HG02623 (cell line): Measurements from ENCODE around the gene GINS3.
"Not testable (repeated sequence)": the region's sequence is repeated elsewhere in the genome, so short reads cannot be mapped to it uniquely, and the experiment has no call there.

Source experiments
- ATAC-seq: cut with Tn5 transposase; IDR thresholded peaks from one replicate; pipeline ENCODE4 v1.9.1; 2021; ENCODE audit warnings: moderate library complexity; ENCODE audit not compliant: unreplicated experiment

Gene GINS3

DNA sequence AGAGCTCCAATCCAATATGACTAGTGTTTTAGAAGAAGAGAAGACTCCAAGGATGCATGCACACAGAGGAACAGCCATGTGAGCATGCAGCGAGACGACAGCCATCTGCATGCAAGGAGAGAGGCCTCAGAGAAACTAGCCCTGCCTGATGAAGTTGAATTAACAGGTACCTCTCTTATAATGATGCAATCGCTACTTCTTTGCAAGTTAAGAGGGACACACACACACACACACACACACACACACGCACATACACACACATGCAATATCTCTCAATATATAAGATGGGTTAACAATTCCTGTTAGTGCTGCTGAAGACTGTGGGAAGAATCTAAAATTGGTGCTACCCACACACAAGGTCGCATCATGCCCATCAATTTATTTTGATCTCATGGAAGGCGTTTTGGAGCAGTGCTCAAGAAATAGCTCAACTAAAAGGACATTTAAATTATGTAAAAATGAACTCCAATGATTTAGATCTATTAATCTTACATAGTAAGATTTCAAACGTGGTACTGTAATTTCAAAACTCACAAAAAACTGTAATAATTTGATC, 7.0 kb upstream of the GINS3 start:
- ATAC-seq, result no peak

DNA sequence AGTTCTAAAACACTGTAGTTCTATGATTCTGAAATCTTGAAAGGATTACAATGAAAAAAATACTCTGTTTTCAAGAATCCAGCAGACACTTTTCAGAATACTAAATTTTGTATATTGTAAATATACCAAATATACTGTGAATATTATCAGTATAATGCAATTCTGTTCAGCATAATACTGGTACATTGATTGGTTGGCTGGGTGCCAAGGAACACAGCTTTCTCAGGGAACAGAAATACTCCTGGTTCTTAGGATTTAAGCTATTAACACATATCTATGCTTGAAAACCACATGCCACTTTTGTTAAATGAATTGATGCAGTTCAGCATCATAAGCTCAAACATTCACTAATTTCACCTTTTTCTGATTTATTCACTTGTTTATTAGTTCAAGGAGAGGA, 2.5 kb upstream of the GINS3 start:
- ATAC-seq, result no peak

DNA sequence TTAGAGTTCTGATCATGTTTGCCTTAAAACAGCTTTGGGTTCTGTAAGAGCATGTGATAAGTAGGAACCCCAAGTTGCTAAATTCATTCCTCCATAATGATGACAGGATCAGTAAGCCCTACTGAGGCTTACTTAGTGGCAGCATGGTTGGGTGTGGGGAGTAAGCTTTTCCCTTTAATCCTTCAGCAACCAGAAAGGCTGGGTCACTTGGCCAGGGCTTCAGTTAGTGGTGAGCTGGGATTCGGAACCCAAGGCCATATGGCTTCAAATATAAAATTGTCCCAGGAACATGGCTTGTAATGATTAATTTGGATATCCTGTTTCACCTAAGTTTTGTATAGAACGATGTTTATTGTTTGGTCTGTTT, 850 bp downstream of the GINS3 start:
- no peak for ATAC-seq

DNA sequence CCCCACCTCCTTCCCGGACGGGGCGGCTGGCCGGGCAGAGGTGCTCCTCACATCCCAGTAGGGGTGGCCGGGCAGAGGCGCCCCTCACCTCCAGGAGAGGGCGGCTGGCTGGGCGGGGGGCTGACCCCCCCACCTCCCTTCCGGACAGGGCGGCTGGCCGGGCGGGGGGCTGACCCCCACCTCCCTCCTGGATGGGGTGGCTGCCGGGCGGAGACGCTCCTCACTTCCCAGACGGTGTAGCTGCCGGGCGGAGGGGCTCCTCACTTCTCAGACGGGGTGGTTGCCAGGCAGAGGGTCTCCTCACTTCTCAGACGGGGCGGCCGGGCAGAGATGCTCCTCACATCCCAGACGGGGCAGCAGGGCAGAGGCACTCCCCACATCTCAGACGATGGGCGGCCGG, 4.6 kb downstream of the GINS3 start:
- not testable (repeated sequence) for ATAC-seq

DNA sequence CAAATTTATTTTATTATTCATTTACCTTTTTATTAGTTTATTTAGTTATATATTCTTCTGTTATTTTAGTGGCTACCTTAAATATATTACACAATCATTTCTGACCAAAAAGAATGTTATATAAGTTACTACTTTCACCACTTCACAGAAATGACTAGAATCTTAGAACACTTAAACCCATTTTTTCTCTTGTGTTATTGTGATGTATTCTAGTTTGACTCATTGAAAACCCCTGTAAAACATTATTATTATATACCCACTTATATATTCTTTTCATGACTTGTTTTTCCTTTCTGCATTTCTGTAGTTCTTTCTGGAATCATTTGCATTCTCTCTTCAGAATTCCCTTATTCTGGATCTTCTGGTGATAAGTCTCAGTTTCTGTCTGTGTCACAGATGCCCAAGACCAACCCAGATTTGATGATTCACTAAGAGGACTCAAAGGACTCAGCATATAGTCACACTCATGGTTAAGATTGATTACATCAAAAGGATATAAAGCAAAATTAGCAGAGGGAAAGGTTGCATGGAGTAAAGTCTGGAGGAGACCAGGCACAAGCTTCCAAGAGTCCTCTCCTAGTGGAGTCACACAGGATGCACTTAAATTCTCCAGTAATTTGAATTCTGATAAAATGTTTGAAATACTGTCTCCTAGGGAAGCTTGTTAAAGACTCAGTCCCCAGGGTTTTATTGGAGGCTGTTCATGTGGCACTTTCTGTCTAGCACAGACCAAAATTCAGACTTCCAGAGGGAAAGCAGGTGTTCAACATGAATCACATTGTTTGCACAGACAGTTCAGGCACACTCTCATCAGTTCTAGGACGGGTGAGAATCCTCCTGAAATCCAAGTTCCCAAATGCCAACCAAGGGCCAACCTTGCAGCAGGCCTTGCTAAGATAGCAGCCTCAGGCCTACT, 7.7 kb downstream of the GINS3 start:
- no peak for ATAC-seq

DNA sequence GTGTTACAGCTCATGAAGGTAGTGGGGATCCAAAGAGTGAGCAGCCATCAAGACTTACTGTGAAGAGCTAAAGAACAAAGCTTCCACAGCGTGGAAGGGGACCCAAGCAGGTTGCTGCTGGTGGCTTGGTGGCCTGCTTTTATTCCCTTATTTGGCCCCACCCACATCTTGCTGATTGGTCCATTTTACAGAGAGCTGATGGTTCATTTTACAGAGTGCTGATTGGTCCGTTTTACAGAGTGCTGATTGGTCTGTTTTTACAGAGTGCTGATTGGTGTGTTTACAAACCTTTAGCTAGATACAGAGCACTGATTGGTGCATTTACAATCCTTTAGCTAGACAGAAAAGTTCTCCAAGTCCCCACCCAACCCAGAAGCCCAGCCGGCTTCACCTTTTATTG, 9.0 kb downstream of the GINS3 start:
- ATAC-seq, result not testable (repeated sequence)

DNA sequence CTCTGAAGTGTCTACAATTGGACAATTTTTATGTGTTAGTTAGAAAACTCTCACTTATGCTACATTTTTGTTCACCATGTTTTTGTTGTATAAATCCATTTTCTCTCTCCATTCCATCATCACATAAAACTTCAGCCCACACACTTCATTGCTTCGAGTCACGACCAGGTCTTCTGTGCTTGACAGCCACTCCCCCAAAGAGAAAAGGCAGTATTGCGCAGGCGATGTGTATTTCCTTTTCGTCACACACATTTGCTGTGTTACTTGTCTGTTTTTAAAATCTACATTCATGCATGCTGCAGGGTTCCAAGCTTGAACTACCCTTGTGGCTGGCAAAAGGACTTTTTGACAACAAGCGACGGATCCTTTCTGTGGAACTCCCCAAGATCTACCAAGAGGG, 10.5 kb downstream of the GINS3 start:
- ATAC-seq, result no peak

DNA sequence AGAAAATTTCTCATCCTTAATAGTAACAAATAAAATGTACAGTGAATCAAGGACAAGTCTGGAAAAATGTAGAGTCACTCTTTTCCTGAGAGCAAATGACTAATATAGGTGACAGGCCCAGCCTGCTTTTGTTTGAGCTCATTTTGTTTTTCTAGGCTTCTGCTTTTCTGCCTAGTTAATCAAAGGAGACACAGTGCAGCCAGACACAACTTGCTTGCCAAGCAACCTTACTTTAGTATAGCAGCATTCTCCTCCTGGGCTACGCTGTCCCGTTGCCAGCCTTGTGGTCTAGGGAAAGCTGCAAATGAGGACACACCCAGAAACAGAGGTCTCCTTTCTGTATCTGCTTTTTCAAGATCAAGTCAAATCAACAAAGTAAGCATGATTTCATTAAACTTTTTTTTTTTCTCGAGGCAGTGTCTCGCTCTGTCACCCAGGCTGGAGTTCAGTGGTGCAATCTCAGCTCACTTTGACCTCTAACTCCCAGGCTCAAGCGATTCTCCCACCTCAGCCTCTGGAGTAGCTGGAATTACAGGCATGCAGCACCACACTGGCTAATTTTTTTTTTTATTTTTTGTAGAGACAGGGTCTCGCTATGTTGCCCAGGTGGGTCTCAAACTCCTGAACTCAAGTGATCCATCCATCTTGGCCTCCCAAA, 17.2 kb downstream of the GINS3 start:
- ATAC-seq, result no peak

DNA sequence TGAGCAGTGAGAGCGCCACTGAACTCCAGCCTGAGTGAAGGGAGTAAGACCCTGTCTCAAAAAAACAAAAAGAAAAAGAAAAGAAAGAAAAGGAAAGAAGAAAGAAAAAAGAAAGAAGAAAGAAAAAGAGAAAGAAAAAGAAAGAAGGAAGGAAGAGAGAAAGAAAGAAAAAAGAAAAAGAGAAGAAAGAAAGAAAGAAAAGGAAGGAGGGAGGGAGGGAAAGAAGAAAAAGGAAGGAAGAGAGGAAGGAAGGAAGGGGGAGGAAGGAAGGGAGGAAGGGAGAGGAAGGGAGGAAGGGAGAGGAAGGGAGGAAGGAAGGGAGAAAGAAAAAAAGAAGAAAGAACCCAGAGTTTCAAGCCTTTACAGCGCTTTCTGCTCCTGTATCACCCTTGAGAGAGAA, 19.1 kb downstream of the GINS3 start:
- no peak for ATAC-seq

DNA sequence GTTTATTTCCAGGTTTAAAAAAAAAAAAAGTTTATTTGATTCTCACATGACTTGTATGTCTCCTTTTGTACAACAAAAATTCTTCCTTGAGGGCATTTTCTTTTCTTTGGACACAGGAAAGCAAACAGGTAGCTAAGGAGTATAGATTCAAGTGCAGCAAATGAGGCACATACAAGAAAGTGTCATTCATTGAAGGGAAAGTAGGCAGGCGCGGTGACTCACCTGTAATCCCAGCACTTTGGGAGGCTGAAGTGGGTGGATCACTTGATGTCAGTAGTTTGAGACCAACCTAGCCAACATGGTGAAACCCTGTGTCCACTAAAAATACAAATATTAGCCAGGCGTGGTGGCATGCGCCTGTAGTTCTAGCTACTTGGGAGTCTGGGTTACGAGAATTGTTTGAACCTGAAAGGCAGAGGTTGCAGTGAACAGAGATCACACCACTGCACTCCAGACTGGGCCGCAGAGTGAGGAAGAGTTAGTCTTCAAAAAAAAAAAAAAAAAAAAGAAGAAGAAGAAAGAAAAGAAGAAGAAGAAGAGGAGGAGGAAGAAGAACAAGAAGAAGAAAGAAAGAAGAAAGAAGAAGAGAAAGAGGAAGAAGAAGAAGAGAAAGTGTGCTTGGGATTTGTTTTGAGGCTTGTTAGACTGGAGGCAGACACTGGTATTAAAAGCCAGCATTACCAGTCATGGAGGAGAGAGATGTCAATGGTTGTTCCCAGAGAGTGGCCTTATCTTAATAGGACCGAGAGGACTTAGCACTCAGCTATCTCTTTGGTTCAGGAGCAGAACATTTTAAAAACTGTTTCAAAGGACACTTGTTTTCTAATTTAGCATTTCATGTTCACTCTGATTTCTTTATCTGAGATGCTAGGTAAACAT, 19.7 kb downstream of the GINS3 start:
- no peak for ATAC-seq

DNA sequence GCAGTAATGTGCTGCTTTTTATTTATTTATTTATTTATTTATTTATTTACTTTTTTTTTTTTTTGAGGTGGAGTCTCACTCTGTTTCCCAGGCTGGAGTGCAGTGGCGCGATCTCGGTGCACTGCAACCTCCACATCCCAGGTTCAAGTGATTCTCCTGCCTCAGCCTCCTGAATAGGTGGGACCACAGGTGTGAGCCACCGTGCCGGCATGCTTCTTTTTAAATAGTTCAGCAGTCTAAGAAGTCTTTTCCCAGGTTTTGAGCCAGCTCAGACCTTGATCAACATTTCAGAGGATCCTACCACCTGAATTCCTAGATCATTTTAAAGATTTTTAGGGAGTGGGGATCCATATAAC, 20.3 kb downstream of the GINS3 start:
- ATAC-seq, result not testable (repeated sequence)

DNA sequence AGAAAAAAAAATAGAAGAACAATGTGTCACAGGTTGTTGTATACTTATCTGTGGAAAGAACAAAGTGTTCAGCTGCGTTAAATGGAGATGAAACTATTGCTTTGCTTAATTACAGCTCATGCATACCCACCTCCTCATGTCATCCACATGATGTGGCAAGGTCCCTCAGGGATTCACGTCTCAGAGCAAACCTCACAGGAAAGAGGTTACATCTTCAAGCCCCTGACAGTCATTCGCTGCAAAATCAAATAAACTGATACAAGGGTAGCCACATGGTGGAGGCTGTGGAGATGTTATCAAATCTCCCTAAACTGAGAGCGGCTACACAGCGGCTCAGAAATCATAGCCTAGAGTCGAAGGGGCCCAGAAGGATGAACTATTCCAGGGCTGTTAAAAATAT, 21.1 kb downstream of the GINS3 start:
- ATAC-seq, result no peak

DNA sequence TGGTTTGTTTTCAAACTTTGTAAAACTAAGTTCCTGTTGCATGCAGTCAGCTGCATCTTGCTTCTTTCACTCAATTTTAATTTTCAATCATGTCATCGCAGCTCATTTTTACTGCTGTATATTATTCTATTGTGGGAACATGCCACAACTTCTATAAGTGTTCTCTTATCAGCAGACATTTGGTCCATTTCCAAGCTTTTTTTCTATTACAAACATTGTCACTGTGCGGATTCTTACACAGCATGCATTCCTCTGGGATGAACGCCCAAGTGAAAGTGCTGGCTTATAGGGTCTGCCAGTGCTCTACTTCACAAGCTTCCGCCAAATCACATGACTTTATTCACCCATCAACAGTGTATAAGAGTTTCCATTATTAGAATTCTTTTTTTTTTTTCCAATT, 22.7 kb downstream of the GINS3 start:
- ATAC-seq, result no peak

DNA sequence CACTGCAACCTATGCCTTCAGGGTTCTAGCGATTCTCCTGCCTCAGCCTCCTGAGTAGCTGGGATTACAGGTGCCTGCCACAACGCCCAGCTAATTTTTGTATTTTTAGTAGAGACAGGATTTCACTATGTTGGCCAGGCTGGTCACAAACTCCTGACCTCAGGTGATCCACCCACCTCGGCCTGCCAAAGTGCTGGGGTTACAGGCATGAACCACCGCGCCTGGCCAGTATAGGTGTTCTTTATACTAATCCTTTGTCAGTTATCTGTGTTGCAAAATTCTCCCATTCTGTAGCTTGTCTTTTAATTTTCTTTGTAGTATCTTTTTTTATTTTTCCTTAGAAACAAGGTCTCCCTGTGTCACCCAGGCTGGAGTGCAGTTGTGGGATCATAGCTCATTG, 23.7 kb downstream of the GINS3 start:
- ATAC-seq, result not testable (repeated sequence)

DNA sequence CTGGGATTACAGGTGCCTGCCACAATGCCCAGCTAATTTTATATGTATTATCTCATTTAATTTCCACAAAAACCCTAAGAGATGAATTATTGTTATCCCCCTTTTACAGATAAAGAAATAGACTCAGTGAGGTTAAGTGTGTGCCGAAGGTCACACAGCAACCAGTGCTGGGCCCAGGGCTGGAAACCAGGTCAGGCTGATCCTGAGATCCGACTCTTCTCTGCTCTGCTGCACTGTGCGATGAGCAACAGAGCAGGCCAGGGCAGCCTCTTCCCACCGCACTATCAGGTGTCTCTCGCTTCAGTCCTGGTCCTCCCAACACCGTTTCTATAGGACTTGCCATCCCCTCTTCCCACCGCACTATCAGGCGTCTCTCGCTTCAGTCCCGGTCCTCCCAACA, 24.8 kb downstream of the GINS3 start:
- ATAC-seq, result no peak

DNA sequence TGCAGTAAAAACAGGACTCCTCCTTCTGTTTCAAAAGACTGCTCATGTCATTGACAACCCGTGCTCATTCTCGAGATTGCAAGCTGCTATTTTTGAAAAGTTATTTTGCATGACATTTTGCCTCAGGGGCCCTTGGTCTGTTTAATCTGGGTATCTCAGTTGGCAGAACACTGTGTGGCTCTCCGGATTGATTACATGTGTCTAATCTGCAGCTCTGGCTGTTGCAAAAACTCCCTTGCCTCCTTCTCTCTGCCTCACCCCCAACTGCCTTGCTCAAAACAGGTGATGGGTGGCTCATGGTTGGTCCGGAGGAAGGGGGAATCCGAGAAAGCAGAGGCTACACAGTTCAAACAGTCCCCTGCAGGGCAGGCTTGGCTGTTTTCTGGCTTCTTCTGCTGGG, 25.3 kb downstream of the GINS3 start:
- no peak for ATAC-seq

DNA sequence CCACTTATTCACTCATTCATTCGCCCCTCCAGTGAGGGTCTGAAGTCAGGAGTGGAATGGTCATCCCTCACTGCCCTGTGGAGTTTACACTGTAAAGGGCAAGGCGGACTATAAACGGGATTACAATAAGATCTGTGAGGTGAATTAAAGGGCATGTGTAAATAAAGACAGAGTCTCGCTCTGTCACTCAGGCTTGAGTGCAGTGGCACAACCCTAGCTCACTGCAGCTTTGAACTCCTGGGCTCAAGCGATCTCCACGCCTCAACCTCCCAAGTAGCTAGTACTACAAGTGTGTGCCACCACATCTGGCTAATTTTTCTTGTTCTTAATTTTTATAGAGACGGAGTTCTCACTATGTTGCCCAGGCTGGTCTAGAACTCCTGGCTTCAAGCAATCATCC, 25.8 kb downstream of the GINS3 start:
- ATAC-seq, result no peak

DNA sequence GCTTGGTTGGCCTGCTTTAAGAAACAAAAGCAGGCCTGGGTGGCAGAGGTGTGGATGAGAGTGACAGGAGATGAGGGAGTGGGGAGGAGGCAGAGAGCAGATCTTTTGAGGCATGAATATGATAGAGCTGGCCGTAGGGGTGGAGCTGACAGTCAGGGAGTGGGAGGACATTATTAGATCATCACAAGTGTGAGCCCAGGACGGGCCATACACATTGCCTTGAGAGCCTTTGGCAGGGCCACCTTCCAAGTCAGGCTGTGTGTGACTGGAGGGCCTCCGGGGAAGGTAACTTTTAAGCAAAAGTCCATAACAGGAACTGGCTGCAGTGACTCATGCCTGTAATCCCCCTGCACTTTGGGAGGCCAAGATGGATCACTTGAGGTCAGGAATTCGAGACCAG, 26.3 kb downstream of the GINS3 start:
- no peak for ATAC-seq

DNA sequence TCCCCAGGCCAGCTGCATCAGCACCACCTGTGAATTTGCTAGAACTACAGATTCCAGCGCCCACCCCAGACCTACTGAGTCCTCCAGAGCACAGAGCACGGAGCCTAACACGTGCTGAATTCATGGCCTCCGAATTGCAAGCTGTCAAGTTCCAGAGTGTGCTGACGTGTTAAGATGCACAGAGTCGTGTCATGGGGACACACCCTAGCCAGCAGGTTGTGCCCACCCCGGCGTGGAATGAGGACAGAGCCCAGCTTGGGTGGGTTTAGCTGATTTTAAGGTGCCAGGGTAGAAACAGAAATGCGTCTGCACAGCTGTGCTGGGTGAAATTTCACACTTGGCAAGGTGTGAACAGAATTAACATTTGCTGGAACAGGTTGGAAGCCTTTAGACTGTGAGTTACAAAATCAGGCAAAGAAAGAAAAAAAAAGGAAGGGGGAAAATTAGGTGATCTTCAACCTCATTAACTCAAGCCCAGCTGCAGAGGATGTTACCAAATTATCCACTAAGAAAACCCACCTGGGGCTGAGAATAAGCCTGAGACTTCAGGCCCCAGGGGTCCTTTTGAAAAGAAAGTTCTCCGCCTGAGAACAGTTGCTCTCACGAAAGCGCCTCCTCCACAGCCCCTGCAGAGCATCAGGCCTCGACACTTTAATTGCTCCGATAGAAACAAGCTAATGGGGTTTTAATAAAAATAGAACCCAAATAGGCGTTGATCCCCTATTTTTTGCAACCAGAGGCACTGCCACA, 27.1 kb downstream of the GINS3 start:
- no peak for ATAC-seq

DNA sequence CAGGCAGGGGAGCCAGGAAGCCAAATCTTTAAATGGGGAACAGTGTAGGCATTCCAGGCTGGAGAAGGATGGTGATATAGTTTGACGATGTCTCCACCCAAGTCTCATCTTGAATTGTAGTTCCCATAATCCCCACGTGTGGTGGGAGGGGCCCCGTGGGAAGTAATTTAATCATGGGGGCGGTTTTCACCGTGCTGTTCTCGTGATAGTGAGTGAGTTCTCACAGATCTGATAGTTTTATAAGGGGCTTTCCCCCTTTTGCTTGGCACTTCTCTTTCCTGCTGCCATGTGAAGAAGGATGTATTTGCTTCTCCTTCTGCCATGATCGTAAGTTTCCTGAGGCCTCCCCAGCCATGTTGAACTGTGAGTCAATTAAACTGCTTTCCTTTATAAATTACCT, 28.8 kb downstream of the GINS3 start:
- ATAC-seq, result no peak

DNA sequence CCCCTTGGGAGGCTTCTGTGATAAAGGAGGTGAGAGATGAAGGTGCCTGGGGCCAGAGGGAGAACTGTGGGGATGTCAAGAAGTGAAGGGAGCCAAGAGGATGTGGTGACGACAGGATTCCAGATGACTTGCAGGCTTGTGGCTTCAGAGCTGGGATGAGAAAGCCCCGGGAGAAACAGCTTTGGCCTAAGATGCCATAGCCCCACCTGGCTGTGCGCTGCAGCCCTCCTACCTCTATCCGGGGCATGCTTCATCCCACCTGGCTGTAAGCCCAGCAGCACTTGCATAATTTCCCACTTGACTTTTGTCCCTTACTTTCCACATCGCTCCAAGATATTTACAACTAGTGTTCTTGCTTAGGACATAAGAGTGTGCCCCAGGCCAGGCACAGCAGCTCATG, 29.3 kb downstream of the GINS3 start:
- no peak for ATAC-seq
